Hematopoietic multipotent progenitor cell treated with erythropoietin and hydrocortisone succinate and interleukin-3 and kit ligand, for 17 days (in vitro differentiated cells): ENCODE results near the gene SDS.

Experiments
- DNase-seq: peaks from one replicate; pipeline ENCODE4 v3.0.0-alpha.2; 2015; ENCODE audit warnings: low spot score

SDS gene

DNA sequence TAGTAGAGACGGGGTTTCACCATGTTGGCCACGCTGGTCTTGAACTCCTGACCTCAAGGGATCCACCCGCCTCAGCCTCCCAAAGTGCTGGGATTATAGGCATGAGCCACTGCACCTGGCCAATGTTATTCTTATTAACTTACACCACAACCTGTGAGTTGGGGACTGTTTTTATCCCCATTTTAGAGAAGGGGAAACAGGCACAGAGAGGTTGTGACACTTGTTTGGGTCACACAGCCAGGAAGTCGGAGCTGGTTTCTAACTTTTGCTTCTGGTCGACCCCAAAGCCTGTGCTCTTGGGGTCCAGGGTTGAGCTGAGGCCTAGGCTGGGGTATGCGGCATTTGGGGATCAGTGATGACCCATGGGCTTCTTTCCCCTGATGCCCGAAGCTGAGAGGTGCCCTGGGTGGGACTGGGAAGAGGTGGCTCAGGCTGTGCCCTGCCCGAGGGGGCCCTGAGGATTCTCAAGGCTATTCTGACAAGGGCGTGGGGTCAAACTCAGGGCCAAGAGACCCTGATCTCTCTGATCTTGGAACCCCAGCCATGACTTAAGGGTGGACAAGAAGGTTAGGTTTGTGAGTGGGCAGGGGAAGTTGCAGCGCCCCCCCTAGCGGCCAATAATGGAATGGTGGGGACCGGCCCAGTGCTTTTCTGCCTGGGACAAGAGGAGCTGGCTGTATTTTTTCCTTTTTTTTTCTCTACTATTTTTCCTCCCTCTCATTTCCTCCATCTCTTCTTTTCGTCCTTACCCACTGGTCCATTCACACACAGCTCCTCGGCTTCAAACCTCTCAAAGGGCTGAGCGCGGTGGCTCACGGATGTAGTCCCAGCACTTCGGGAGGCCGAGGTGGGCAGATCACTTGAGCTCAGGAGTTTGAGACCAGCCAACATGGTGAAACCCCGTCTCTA, 21.5 kb upstream of the SDS start:
- DNase-seq = peak; percentile 74

GRCh38 chr12:113424456-113424855, 20.8 kb upstream of the SDS start:
- DNase-seq = peak; percentile 24

- peak; percentile 59 for DNase-seq
Observed at GRCh38 chr12:113422886-113423669, 19.4 kb upstream of the SDS start.

GRCh38 chr12:113422030-113422885, 18.6 kb upstream of the SDS start, which contains the start of gene SDSL:
TSS of gene SDSL (plus strand) at chr12:113422380. CDS start at chr12:113427983, 5,603 bp downstream.
- peak; percentile 75 for DNase-seq

DNA sequence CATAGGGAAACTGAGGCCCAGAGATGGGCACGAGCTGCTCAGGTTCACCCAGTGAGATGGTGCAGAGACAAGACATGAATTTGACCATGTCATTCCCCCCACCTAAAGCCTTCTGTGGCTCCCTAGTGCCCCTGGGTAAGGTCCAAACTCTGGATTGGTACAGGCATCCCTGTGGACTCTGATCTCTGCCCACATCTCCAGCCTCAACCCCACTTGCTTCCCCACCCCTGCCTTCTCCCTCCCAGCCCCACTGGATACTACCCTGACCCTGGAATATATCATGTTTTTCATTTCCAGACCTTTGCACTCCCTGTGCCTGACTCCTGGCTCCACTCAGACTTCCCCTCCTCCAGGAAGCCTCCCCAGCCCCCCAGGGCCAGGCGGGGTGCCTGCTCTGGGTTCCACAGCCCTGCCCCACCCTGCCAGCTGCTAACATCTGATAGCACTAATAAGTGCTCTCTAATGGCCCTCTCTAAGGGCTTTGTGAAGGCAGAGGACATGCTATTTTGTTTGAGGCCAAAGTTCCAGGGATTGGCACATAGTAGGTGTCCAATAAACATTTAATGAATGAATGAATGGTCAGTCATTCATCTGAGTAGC, 17.4 kb upstream of the SDS start:
- peak; percentile 80 for DNase-seq

DNA sequence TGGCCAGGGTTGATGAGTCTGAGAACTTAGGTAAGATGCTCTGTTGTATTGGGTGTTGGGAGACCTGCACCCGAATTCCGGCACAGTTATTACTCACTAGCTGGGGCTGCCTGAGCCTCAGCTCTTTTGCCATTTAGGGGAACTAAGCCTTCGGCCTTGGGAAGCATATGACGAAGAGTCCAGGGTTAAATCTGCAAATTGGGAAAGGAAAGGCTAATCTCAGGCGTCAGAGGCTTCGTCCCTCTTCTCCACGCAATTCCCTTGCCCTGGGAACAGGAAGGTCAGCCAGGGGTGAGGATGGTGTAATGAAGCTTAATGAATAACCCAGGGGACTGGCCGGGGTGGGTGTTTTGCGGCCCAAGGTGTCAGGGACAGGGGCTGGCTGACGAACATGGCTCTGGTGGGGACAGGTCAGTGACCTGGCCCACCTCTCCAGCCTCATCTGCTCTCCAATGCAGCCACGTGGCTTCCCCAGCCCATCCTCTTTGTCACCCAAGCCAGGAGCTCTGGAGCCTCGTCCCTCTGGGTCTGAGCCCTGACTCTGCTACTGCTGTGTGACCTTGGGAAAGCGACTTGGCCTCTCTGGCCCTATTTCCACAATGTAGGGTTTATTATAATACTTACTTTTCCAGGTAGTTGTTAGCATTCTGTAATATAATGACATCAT, 14.7 kb upstream of the SDS start:
- DNase-seq = no peak

- peak; percentile 39 for DNase-seq
Observed at GRCh38 chr12:113416091-113416754, 12.5 kb upstream of the SDS start.

GRCh38 chr12:113414519-113415038, 10.9 kb upstream of the SDS start:
- no peak for DNase-seq

DNA sequence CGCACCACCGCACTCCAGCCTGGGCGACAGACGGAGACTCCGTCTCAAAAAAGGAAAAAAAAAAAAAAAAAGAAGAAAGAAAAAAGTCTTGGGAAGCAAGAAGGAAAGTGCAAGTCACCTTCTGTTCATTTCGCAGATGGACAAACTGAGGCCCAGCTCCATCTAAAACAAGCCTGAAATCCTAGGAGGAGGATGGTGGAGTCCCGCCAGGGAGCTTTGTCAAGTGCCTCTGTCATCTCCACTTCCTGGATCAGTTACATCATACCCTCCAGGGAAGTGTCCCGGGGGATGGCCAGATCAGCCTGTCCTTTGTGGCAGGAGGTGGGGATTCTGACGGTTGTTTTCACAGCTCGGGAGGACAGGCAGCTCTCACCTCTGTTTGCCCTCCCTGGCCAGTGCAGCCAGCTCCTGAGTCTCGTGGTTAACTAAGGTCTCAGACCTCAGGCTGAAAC, 9.8 kb upstream of the SDS start:
- DNase-seq = no peak

DNA sequence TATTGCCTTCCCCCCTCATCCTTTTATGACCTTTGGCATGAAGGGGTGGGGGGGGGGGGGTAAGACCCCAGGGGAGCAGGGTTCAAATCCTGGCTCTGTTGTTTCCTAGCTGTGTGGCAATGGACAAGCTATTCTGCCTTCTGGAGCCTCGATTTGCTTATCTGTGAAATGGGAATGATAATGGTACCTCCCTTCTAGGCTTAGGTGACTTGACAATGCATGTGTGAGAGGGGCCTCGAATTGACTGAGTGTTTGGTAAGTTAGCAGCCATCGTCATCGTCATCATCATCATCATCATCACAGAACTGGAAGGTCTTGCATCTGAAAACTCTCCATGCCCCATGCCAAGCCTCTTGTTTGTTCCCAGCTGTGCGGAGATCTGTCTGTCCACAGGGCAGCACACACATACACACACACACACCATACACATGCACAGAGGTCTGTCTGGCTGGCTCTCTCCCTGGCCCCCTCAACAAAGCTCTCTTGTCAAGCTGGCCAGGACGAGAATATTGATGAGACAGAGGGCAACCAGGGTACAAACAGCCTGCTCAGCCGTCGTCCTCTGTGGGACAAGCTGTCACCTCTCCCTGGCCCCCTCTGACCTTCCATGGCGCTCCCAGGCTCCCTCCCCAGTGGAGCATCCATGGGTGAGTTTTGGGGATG, 5.9 kb upstream of the SDS start:
- DNase-seq = no peak

GRCh38 chr12:113408756-113409298, 5.1 kb upstream of the SDS start:
- DNase-seq = no peak

DNA sequence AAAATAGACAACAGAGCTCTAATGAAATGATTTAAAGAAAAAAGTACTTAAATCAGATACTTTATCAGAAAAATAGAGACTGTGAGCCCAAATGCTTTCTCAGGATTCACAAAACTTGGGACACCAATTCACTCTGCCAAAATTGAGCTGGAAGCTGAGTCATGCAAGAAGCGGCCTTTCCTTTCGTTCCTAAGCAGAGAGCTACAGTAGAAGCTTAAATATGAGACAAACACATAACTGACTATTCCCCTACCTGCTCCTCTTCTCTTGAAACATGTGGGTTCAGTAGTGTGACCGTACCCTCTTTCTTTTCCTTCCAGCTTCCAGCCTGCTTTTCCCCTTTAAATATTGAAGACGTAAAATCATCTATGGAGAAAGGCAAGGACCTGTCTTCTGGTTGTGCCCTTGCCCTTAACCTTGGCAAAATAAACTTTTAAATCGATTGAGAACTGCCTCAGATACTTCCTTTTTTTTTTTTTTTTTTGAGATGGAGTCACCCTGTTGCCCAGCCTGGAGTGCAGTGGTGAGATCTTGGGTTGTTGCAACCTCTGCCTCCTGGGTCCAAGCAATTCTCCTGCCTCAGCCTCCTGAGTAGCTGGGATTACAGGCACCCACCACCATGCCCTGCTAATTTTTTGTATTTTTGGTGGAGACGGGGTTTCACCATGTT, 4.4 kb upstream of the SDS start:
- DNase-seq = peak; percentile 47

- DNase-seq = no peak
Observed at GRCh38 chr12:113405694-113406093, 2.0 kb upstream of the SDS start.

DNA sequence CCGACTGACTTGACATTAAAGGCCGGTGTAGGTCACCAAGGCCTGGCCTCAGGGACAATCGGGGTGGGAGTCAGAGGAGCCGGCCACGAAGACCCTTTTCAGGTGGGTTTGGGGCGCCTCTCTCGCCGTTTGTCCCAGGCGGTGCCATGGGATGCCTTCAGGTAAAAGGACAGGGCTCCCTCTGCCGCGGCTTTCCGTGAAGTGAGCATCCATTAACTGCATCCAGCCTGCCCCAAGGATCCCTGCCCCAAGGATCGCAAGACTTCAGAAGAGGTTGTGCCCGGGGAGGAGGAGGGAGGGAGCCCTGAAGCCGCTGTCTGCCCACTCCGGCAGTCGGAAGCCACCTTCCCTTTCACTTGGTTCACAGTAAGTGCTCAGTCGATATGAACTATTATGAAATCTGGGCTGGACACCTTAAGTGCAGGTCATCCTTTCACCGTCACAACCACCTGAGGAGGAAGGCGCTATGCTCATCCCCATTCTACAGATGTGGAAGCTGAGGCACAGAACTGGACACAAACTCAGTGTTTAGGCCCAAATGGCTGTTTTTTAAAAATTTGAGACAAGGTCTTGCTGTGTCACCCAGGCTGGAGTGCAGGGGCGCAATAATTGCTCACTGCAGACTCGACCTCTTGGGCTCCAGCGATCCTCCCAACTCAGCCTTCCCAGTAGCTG, 964 bp downstream of the SDS start:
- no peak for DNase-seq

- no peak for DNase-seq
Observed at GRCh38 chr12:113401066-113402000, 2.4 kb downstream of the SDS start.

DNA sequence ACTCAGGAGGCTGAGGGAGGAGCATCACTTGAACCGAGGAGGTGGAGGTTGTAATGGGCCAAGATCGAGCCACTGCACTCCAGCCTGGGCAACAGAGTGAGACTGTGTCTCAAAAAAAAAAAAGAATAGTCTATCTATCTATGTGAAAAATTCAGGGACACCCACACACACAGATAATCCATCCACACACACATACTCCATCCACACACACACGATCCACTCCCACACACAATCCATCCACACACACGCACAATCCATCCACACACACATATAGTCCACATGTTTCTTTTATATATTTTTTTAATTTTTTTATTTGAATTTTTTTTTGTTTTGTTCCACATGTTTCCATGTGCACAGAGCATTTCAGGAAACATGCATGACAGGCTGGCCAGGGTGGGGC, 3.3 kb downstream of the SDS start:
- no peak for DNase-seq

GRCh38 chr12:113399490-113399889, 4.2 kb downstream of the SDS start:
- DNase-seq = no peak
